ENCODE measurements around the gene MED6.

MED6 gene

DNA sequence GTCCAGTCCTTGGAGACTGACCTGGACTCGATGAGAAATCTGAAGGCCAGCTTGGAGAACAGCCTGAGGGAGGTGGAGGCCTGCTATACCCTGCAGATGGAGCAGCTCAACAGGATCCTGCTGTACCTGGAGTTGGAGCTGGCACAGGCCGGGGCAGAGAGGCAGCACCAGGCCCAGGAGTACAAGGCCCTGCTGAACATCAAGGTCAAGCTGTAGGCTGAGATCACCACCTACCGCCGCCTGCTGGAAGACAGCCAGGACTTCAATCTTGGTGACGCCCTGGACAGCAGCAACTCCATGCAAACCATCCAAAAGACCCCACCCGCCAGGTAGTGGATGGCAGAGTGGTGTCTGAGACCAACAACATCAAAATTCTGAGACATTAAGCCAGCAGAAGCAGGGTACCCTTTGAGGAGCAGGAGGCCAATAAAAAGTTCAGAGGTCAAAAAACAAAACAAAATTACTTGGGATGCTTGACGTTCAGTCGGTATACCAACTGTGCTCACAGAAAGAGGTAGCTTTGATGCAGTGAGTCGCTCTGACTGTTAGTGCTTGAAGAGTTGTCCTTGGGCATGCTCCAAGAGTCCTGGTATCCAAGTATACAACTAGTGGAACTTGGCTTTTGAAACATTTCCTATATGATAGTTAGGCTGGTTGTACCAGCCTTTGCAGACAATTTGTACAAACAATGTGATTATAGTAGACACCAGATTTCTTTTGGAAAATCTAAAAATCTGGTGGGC, 4.8 kb downstream of the MED6 start:
- DNase-seq = no peak

DNA sequence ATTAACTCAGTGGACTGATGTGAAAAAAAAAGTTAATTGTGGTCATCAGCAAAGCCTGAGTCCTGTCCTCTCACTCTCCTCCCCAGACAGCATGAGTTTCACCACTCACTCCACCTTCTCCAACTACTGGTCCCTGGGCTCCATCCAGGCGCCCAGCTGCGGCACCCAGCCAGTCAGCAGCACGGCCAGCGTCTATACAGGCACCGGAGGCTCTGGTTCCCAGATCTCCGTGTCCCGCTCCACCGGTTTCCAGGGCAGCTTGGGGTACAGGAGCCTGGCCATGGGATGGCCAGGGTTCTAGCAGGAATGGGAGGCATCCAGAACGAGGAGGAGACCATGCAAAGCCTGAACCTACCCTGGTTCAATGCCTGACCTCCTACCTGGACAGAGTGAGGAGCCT, 6.0 kb downstream of the MED6 start:
- no peak for DNase-seq

DNA sequence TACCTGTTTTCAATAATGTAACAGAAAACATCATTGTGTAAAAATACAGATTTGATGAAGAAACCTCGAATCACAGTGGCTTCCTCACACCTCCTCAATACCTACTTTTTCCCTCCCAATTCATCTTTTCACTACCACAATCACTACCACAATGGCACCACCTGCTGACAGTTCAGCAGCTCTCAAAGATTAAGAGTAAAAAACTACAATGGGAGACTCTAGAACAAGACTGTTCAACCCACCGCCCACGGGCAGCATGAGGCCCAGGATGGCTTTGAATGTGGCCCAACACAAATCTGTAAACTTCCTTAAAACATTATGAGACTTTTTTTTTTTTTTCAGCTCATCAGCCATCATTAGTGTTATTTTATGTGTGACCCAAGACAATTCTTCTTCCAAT, 15.2 kb downstream of the MED6 start:
- DNase-seq = peak; percentile 18

DNA sequence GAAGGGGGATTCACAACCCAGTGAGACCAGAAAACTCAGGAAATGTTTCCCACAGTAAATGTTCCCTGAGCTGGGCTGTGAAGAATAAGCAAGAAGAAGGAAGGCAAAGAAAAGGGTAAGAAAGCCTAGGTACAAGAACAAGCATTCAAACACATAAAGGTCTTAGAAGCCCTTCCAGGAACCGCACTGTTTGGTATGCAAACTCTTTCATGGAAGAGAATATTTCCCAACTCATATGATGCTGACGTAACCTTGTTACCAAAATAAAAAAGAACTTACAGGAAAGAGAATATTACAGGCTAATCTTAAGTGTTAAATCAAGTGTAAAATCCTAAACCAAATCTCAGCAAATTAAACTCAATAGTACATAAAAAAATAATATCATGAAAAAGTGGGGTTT, 23.6 kb downstream of the MED6 start:
- DNase-seq = no peak

DNA sequence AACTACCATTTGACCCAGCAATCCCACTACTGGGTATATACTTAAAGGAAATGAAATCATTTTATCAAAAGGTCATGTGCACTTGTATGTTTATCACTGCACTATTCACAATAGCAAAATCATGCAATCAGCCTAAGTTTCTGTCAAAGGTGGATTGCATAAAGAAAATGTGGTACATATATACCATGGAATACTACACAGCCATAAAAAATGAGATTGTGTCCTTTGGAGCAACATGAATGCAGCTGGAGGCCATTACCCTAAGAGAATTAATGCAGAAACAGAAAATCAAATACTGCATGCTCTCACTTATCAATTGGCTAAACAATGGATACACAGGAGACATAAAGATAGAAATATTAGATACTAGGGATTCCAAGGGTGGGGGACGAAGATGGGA, 27.4 kb downstream of the MED6 start:
- DNase-seq = no peak

DNA sequence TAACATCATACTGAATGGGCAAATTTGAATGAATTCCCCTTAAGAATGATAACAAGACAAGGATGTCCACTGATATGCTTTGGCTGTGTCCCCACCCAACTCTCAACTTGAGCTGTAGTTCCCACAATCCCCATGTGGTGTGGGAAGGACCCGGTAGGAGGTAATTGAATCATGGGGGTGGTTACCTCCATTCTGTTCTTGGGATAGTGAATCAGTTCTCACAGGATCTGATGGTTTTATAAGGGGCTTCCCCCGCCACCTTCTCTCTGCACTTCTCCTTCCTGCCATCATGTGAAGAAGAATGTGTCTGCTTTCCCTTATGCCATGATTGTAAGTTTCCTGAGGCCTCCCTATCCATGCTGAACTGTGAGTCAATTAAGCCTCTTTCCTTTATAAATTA, 29.3 kb downstream of the MED6 start:
- DNase-seq = no peak

DNA sequence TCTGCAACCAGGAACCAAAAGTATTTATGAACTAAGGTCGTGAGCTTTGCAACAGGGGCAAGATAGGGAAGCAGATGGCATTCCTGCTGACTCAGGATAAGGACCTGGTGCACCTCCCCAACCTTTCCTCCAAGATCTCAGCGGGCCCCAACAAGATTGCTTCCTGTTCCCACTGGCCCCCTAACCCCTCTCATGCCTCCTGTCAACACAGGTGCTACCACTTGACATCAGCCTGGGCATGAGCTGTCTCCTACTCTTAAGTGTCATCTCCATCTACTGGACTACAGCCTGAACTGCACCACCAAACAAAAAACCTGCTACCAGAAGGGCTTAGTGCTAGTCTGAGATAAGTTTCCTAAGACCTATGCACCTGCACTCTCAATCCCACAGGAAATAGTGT, 32.7 kb downstream of the MED6 start:
- DNase-seq = peak; percentile 43

DNA sequence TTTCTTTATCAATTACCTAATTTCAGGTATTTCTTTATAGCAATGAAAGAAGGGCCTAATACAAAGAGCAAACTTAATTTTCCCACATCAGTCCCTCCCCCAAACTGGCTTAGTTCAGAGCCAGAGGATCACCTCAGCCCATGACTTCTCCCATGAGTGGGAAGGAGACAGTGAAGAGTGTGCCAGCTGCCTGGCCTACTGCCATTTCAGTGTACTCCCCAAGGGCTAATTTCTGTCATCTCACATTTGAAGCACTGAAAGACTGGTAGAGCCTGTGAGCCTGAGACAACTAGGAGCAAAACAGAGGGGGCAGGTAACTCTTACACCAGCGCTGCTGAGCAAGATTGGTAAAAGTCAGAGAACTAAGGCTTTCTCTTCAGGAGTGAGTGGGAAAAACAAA, 36.6 kb downstream of the MED6 start:
- no peak for DNase-seq

DNA sequence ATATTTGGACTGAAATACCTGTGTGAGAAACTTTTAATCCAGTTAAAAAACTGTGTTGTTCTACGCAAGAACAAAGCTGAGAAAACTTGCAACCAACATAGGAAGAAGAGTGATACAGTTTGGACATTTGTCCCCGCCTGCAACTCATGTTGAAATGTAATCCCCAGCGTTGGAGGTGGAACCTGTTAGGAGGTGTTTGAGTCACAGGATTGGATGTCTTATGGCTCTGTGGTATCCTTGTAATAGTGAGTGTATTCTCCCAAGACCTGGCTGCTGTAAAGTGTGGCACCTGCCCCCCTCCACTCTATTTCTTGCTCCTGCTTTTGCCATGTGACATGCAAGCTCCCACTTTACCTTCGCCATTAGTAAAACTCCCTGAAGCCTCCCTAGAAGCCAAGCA, 37.0 kb downstream of the MED6 start:
- no peak for DNase-seq

DNA sequence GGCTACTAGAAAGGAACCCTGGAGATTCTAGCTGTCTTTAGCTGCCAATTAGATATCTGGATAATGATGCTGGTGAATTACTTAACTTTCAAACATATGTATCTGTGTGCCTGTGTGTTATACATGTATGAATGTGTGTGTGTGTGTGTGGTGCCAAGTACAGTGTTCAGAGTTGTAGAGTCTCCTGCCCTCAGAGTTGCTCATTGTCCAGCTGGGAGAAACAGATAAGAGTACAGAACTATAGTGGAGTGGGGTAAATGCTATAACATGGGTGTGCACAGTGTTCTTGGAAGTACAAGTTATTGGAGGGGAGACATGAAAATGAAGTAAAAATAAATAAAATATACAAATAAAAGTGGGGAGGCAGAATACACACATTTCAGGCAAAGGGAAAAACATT, 42.1 kb downstream of the MED6 start:
- DNase-seq = no peak

DNA sequence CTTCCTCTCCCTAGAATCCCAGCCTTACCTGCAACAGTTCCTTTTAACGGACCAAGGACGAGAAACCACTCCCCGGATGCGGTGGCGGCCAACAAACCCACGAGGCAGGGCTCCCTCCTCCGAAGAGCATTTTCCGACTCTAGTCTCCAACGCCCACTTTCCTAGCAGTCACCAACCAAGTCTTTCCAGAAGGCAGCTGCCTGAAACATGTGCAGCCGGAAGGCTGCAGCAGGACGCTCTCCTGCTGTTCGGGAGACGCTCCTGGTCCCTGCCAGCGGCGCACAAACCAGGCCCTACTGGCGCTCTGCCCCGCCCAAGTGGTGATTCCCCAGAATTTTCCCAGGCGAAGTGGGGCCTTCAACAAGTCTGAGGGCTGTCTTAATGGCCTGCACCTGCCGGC, 44.6 kb downstream of the MED6 start:
- no peak for DNase-seq

DNA sequence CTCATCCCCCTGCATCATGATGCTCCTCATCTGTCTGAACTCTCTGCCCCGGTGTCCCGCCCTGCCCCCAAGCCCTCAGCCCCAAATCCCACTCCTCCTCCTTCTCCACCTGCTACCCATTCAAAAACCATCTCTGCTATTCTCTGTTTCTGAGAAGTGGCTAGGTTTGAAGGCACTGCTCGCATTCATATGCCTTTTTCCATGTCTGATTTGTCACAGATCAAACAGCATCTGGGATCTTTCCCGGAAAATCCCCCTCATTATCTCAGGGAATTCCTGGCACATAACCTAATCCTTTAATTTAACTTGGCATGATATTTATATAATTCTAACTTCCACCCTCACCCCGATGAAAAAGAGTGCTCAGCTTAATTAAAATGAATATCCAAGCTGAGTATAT, 62.4 kb downstream of the MED6 start:
- DNase-seq = no peak

DNA sequence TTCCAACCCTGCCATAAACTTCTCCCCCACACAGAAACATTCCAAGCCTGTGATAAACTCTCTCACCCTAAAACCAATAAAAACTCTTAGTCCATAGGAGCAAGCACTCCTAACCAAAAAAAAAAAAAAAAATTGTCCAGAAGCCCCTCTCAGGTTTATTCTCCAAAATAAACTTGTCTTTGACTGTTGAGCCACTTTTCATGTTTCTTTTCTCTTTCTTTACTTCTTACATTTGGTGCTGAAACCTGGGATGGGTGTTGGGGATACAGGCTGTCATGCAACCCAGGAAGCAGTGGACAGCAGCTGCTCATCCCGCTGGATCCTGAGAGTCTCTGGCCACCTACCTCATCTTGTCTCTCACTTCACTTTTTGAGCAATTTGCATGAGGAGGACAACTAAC, 63.6 kb downstream of the MED6 start:
- no peak for DNase-seq

DNA sequence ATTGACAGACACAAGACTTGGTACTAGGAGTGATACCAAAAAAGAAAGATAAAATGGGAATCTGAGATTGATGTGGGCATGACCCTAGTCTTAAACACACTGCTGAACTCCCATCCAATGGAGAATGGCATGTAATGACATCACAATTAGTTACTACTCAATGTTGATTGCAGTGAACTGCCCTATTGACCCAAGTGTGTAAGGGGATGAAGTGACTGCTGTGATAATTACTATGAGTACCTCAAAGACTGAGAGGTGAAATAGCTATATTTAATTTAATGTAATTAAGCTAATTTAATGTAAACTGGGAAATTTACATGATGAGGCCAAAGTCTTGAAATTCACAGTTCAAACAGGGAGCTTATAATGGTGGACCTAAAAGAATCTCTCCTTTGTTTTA, 65.6 kb downstream of the MED6 start, which contains the start of gene ADAM20:
Gene ADAM20 (minus strand): TSS at position 101 of the 400 bp plus-strand sequence. CDS start 10,247 bp downstream, outside the sequence.
- no peak for DNase-seq
